GM12891 (cell line): ENCODE results near the gene ANO10.

Experiments
- PAX5 ChIP-seq: IDR thresholded peaks from 2 replicates; pipeline ENCODE4 v1.6.1; 2011; ENCODE audit warnings: low read length, moderate library complexity, mild to moderate bottlenecking; ENCODE audit not compliant: insufficient read depth, severe bottlenecking
- POLR2A ChIP-seq: IDR thresholded peaks from 2 replicates; pipeline ENCODE4 v1.6.1; 2011; ENCODE audit warnings: low read depth, low read length, control low read depth
- POLR2AphosphoS5 ChIP-seq: IDR thresholded peaks from 2 replicates; pipeline ENCODE4 v1.6.1; 2011; ENCODE audit warnings: low read depth, low read length, control low read depth
- SPI1 ChIP-seq: IDR thresholded peaks from 2 replicates; pipeline ENCODE4 v1.6.1; 2011; ENCODE audit warnings: low read depth, low read length, control low read depth

- TF ChIP-seq POLR2AphosphoS5 (no peak), PAX5 (no peak), POLR2A (no peak), SPI1 (0 out of 2 replicates have a peak, but pooled peaks have one; percentile 5)
Measured at GRCh38 chr3:43542328-43543043, 79.3 kb downstream of the ANO10 start.
